Hair follicle dermal papilla cell (primary cell): ENCODE results near the gene DPP10. TPM values are rescaled to one million over a fixed set of nuclear protein-coding genes. Genes with fewer than 3 reads are reported as not detected.

Source experiments
- small RNA-seq: library from RNA; depleted of rRNA; stranded (forward); fragments of <200 nt; gene quantifications from one replicate; pipeline ENCODE3, GENCODE V24; 2012
- total RNA-seq: library from RNA; depleted of rRNA; stranded (reverse); fragments of >200 nt; gene quantifications from 2 replicates; pipeline ENCODE4 v1.2.3, GENCODE V29; 2012

Gene DPP10
- total RNA-seq, result not detected in 2 replicates

GRCh38 chr2:114442510-114442909 lies at the start of gene DPP10:
TSS of gene DPP10 (plus strand) at chr2:114442641.

Small RNAs within 50 kb of the gene (small RNA-seq; reads per million reads assigned to genes)
- gene RNU2-41P, result 0.33 reads per million
